GF-D8 (cell line): ENCODE data around the gene TMEM258.

Source experiments
- DNase-seq: peaks from one replicate; lab custom pipeline; 2025; lab: John Stamatoyannopoulos, UW

TMEM258 gene

DNA sequence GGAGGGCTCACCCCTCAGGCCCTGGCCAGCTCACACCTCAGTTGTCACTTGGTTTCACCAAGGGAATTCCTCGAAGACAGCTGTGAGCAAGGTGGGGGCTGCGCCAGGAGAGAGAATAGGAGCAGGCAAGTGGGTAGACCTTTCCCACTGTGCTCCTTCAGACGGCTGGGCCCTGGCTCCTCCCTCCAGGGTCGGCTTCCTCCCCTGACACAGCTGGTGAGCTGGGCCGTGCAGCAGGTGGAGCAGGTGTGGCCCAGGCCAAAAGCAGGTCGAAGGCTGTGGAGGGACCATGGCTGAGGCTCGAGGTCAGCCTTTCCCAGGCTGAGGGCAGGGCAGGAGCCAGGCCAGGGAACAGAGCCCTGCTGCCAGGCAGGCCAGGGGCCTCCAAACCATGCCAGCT lies 52.4 kb downstream of the TMEM258 start:
- no peak for DNase-seq

DNA sequence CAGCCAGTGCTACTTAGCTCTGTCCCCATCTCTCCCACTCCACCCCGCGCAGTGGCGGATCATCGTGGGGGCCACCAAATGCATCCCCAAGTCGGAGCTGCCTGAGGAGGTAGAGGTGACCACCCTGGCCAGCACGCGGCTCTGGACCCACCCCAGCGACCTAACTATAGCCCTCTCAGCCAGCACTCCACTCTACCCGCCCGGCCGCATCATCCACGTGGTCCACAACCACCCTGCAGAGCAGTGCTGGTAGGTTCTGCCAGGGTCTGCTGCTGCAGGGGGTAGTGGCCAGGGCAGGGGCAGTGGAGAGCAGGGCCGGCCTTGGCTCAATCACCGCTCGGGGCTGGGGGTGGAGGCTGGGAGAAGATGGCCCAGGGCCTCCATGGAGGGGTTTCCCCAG lies 53.0 kb downstream of the TMEM258 start:
- DNase-seq = no peak
